Medulla oblongata (tissue), 1 donor: ENCODE data around the gene RGS17.
"Not testable (repeated sequence)": the region's sequence is repeated elsewhere in the genome, so short reads cannot be mapped to it uniquely, and the experiment has no call there.

Source experiments
- DNase-seq: peaks from one replicate; pipeline ENCODE4 v3.0.0-alpha.2; 2015; ENCODE audit errors: extremely low spot score

RGS17 gene

GRCh38 chr6:153125032-153125431 lies 6.0 kb downstream of the RGS17 start:
- DNase-seq: no peak

GRCh38 chr6:153123801-153124200 lies 7.3 kb downstream of the RGS17 start:
- DNase-seq: no peak

GRCh38 chr6:153121311-153121710 lies 9.8 kb downstream of the RGS17 start:
- no peak for DNase-seq

GRCh38 chr6:153117986-153118879 lies 12.8 kb downstream of the RGS17 start:
- DNase-seq: no peak

GRCh38 chr6:153111082-153111481 lies 20.0 kb downstream of the RGS17 start:
- not testable (repeated sequence) for DNase-seq

GRCh38 chr6:153110612-153111011 lies 20.5 kb downstream of the RGS17 start:
- DNase-seq: not testable (repeated sequence)

- no peak for DNase-seq
Measured at GRCh38 chr6:153108315-153108714, 22.8 kb downstream of the RGS17 start.

- no peak for DNase-seq
Measured at GRCh38 chr6:153106021-153106420, 25.1 kb downstream of the RGS17 start.

GRCh38 chr6:153104220-153104619 lies 26.9 kb downstream of the RGS17 start:
- no peak for DNase-seq

GRCh38 chr6:153103319-153103655 lies 27.8 kb downstream of the RGS17 start:
- no peak for DNase-seq

GRCh38 chr6:153102605-153103318 lies 28.3 kb downstream of the RGS17 start:
- DNase-seq: no peak

- no peak for DNase-seq
Measured at GRCh38 chr6:153101461-153101860, 29.6 kb downstream of the RGS17 start.

- DNase-seq: no peak
Measured at GRCh38 chr6:153099636-153100035, 31.4 kb downstream of the RGS17 start.

GRCh38 chr6:153096792-153097191 lies 34.3 kb downstream of the RGS17 start:
- no peak for DNase-seq

- no peak for DNase-seq
Measured at GRCh38 chr6:153096031-153096430, 35.1 kb downstream of the RGS17 start.

GRCh38 chr6:153092082-153093013 lies 38.7 kb downstream of the RGS17 start:
- DNase-seq: peak; percentile 13

- DNase-seq: peak; percentile 15
Measured at GRCh38 chr6:153090241-153090930, 40.7 kb downstream of the RGS17 start.

- no peak for DNase-seq
Measured at GRCh38 chr6:153088796-153089195, 42.3 kb downstream of the RGS17 start.

GRCh38 chr6:153087436-153087835 lies 43.6 kb downstream of the RGS17 start:
- DNase-seq: no peak

- DNase-seq: no peak
Measured at GRCh38 chr6:153086225-153086990, 44.7 kb downstream of the RGS17 start.

- no peak for DNase-seq
Measured at GRCh38 chr6:153085239-153085638, 45.8 kb downstream of the RGS17 start.
